Gastrocnemius medialis (tissue), 4 donors: ENCODE results near the gene RPS25. TPM values are rescaled to one million over a fixed set of nuclear protein-coding genes. Genes with fewer than 3 reads are reported as not detected.
A peak's percentile ranks its signal among the peaks of the same experiment; 100 is the strongest.
"Not testable (repeated sequence)": the region's sequence is repeated elsewhere in the genome, so short reads cannot be mapped to it uniquely, and the experiment has no call there.

ENCODE experiments used
- ATAC-seq, 2 donors: fragments of 150-250 bp; one replicate each; pipeline ENCODE4 v1.9.1; 2016
- DNase-seq, 2 donors: peaks; one replicate each; pipeline ENCODE4 v3.0.0-alpha.2; 2019
- H3K27ac ChIP-seq, 4 donors: fragments of 200-600 bp; sonication (generic); 1 replicate in 1 of 4; 2 replicates in 3 of 4; pipeline ENCODE4 v1.5.1; 2016 to 2018; ENCODE audit warnings: mild to moderate bottlenecking in 2 of 4, moderate library complexity in 1 of 4
- H3K27me3 ChIP-seq, 3 donors: fragments of 200-600 bp; sonication (generic) in 2 of 3; 1 replicate in 1 of 3; 2 replicates in 2 of 3; pipeline versions ENCODE4 v1.5.1 to v1.6.0; 2016 to 2019; ENCODE audit warnings: mild to moderate bottlenecking in 1 of 3, moderate library complexity in 1 of 3
- H3K36me3 ChIP-seq, 2 donors: fragments of 200-600 bp; sonication (generic) in 1 of 2; one replicate each; pipeline ENCODE4 v1.5.1; 2017 to 2018
- H3K4me1 ChIP-seq, 2 donors: fragments of 200-600 bp; sonication (generic) in 1 of 2; one replicate each; pipeline ENCODE4 v1.5.1; 2016 to 2017; ENCODE audit warnings: mild to moderate bottlenecking in 2 of 2
- H3K4me3 ChIP-seq, 4 donors: fragments of 200-600 bp; sonication (generic) in 3 of 4; 1 replicate in 1 of 4; 2 replicates in 3 of 4; pipeline ENCODE4 v1.5.1; 2016 to 2019; ENCODE audit warnings: mild to moderate bottlenecking in 2 of 4
- H3K9me3 ChIP-seq, 3 donors: fragments of 200-600 bp; sonication (generic) in 2 of 3; 1 replicate in 1 of 3; 2 replicates in 2 of 3; pipeline ENCODE4 v1.5.1; 2016 to 2019
- CTCF ChIP-seq, 5 experiments: fragments of 450-650 bp in 3 of 5; fragments of 200-600 bp in 2 of 5; sonication (generic) in 2 of 5; IDR thresholded peaks in 4 of 5; conservative IDR thresholded peaks in 1 of 5; 1 replicate in 4 of 5; 2 replicates in 1 of 5; pipeline ENCODE4 v1.5.1; 2016 to 2019; ENCODE audit warnings: antibody characterized with exemption in 5 of 5, mild to moderate bottlenecking in 3 of 5, moderate library complexity in 3 of 5
- POLR2A ChIP-seq, 2 donors: fragments of 450-650 bp; IDR thresholded peaks; one replicate each; pipeline ENCODE4 v1.6.1; 2017; ENCODE audit warnings: antibody characterized with exemption in 2 of 2, mild to moderate bottlenecking in 2 of 2, moderate library complexity in 2 of 2
- in situ Hi-C, 4 donors: fragments of 200-750 bp; cut with MboI; loops; one replicate each; pipeline versions ENCODE4 v1.15.0 to v1.8.0; 2017; ENCODE audit warnings: low sequenced_read_pairs in 4 of 4
- intact Hi-C: fragments of 100-400 bp; cut with DNase I; formaldehyde crosslinking; loops from one replicate; pipeline ENCODE4 v1.15.1; 2023; ENCODE audit warnings: low total_unique reads
- total RNA-seq, 4 donors: library from RNA; depleted of rRNA; stranded (reverse); fragments of >200 nt; gene quantifications; one replicate each; pipeline versions ENCODE4 v1.1.0 to v1.2.3, GENCODE V29; 2016

The RPS25 gene
- total RNA-seq, 4 donors from 2014 or later = 1,700 to 2,567 (median 1,849) TPM

DNA sequence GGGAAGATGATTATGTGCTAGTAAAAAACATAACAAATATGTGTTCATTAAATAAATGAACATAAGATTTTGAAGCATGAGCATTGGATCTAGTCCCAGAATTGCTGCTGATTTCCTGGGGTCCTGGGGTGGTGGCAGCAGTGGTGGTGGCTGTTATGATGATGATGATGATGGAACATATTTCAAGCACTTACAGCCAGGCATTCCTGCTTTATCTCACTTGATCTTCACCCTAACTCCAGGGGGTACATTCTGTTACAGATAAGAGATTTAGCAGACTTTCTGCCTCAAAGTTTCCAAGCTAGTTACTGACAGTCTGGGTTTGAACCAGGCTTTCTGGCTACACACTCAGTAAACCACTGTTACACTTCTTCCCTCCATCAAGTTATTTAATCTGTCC, 5.6 kb upstream of the RPS25 start:
- in situ Hi-C loops = no loop called here
- DNase-seq (no peak), ATAC-seq (no peak)
- intact Hi-C loops = no loop called here
- Histone ChIP-seq H3K27me3 (no peaks in the 10 kb centered on the region), H3K27ac (peak overlapping the region; percentile 92 to 98 (median 94)), H3K9me3 (no peaks in the 10 kb centered on the region), H3K4me1 (peaks cover 68 to 83% of the 10 kb centered on the region in 2 donors), H3K4me3 (no peak overlapping the region), H3K36me3 (peaks cover 0 to 43% of the 10 kb centered on the region in 2 donors)
- TF ChIP-seq CTCF (IDR thresholded peaks at IDR 0.05 in 4 of 5, conservative IDR thresholded peaks at IDR 0.05 in 1 of 5) = no peak
- no peak for TF ChIP-seq POLR2A (IDR thresholded peaks at IDR 0.05)

DNA sequence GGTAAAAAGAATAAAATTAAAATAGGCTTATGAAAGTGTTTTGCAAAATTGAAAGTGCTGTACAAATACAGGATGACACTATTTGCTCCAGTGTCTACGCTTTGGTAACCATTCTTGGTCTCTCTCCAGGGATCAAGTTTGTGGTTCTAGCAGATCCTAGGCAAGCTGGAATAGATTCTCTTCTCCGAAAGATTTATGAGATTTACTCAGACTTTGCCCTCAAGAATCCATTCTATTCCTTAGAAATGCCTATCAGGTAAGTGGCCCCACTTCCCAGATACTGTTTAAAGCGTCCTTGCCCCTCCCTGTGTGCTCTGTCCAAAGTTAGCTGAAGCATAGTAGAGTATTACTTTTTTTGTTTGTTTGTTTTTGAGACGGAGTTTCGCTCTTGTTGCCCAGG, 3.5 kb upstream of the RPS25 start:
- H3K9me3 ChIP-seq = no peaks in the 10 kb centered on the region
- H3K4me3 ChIP-seq = no peak overlapping the region
- TF ChIP-seq CTCF (IDR thresholded peaks at IDR 0.05 in 4 of 5, conservative IDR thresholded peaks at IDR 0.05 in 1 of 5) (no peak), POLR2A (IDR thresholded peaks at IDR 0.05) (no peak)
- in situ Hi-C loops (no loop called here), intact Hi-C loops (no loop called here)
- no peaks in the 10 kb centered on the region for H3K27me3 ChIP-seq
- peaks cover 55 to 71% of the 10 kb centered on the region in 2 donors for H3K4me1 ChIP-seq
- ATAC-seq (no peak), DNase-seq (no peak)
- peaks cover 0 to 43% of the 10 kb centered on the region in 2 donors for H3K36me3 ChIP-seq
- H3K27ac ChIP-seq = peak overlapping the region in 3 of 4 donors; percentile 6 to 98 (median 20)

- no peak for TF ChIP-seq CTCF (IDR thresholded peaks at IDR 0.05 in 4 of 5, conservative IDR thresholded peaks at IDR 0.05 in 1 of 5)
- TF ChIP-seq POLR2A (IDR thresholded peaks at IDR 0.05) = no peak
- DNase-seq (no peak), ATAC-seq (no peak)
- peak overlapping the region; percentile 70 to 99 (median 90) for H3K4me3 ChIP-seq
- H3K36me3 ChIP-seq = peaks cover 0 to 51% of the 10 kb centered on the region in 2 donors
- intact Hi-C loops = loop anchor here (5.0 kb wide), 1 partner anchor 93 kb away; the partner anchor contains the start of gene BCL9L
- H3K4me1 ChIP-seq = peaks cover 53 to 67% of the 10 kb centered on the region in 2 donors
- H3K27ac ChIP-seq = peak overlapping the region; percentile 95 to 98 (median 98)
- no peaks in the 10 kb centered on the region for H3K9me3 ChIP-seq
- H3K27me3 ChIP-seq = no peaks in the 10 kb centered on the region
- in situ Hi-C loops = no loop called here
Measured at GRCh38 chr11:119019996-119020395, 1.9 kb upstream of the RPS25 start.

GRCh38 chr11:119017377-119017776, 766 bp downstream of the RPS25 start:
- peaks cover 35 to 45% of the 10 kb centered on the region in 2 donors for H3K4me1 ChIP-seq
- H3K27ac ChIP-seq = peak overlapping the region; percentile 95 to 98 (median 98)
- in situ Hi-C loops, H3K27me3 ChIP-seq, H3K9me3 ChIP-seq, ATAC-seq, DNase-seq: not testable (repeated sequence)
- peaks cover 0 to 49% of the 10 kb centered on the region in 2 donors for H3K36me3 ChIP-seq
- intact Hi-C loops = loop anchor here (5.0 kb wide), 1 partner anchor 90 kb away; the partner anchor contains the start of gene BCL9L
- peak overlapping the region; percentile 70 to 99 (median 90) for H3K4me3 ChIP-seq

DNA sequence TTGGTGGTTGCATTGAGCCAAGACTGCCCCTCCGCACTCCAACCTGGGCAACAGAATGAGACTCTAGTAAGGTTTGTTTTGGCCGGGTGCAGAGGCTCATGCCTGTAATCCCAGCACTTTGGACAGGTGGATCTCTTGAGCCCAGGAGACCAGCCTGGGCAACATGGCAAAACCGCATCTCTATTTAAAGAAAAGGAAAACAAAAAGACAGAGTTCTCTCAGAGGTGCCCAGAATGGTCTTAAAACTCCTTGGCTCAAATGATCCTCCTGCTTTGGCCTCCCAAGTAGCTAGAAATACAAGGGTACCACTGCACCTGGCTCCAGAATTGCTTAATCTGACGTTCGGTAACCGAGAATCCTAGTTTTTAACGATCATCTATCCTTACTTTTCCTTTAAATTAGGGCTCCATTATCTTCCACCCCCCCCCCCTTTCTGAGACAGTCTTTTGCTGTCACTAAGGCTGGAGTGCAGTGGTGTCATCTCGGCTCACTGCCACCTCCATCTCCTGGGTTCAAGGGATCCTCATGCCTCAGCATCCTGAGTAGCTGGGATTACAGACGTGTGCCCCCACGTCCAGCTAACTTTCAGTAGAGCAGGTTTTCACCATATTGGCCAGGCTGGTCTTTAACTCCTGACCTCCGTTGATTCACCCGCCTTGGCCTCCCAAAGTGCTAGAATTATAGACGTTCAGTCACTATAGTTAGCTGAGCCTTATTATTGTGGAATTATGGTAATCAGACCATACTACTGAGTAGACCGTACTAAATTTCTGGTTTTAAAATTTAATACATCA, 1.7 kb downstream of the RPS25 start:
- intact Hi-C loops (loop anchor here (5.0 kb wide), 1 partner anchor 89 kb away; the partner anchor contains the start of gene BCL9L), in situ Hi-C loops (no loop called here)
- no peak for ATAC-seq
- no peak for TF ChIP-seq CTCF (IDR thresholded peaks at IDR 0.05 in 4 of 5, conservative IDR thresholded peaks at IDR 0.05 in 1 of 5)
- TF ChIP-seq POLR2A (IDR thresholded peaks at IDR 0.05) = no peak
- Histone ChIP-seq H3K27me3 (no peaks in the 10 kb centered on the region), H3K36me3 (peaks cover 0 to 49% of the 10 kb centered on the region in 2 donors), H3K4me3 (peak overlapping the region; percentile 70 to 99 (median 90)), H3K9me3 (no peaks in the 10 kb centered on the region), H3K4me1 (peaks cover 33 to 44% of the 10 kb centered on the region in 2 donors), H3K27ac (peak overlapping the region; percentile 95 to 98 (median 98))
- no peak for DNase-seq
